ENCODE data around the gene AMER1.
"Not testable (repeated sequence)": the region's sequence is repeated elsewhere in the genome, so short reads cannot be mapped to it uniquely, and the experiment has no call there.

The AMER1 gene

GRCh38 chrX:64205441-64205734 lies at the start of gene AMER1:
Gene AMER1 (minus strand): TSS chrX:64205708. CDS start chrX:64193286, 12,422 bp downstream.
- DNase-seq = no peak

DNA sequence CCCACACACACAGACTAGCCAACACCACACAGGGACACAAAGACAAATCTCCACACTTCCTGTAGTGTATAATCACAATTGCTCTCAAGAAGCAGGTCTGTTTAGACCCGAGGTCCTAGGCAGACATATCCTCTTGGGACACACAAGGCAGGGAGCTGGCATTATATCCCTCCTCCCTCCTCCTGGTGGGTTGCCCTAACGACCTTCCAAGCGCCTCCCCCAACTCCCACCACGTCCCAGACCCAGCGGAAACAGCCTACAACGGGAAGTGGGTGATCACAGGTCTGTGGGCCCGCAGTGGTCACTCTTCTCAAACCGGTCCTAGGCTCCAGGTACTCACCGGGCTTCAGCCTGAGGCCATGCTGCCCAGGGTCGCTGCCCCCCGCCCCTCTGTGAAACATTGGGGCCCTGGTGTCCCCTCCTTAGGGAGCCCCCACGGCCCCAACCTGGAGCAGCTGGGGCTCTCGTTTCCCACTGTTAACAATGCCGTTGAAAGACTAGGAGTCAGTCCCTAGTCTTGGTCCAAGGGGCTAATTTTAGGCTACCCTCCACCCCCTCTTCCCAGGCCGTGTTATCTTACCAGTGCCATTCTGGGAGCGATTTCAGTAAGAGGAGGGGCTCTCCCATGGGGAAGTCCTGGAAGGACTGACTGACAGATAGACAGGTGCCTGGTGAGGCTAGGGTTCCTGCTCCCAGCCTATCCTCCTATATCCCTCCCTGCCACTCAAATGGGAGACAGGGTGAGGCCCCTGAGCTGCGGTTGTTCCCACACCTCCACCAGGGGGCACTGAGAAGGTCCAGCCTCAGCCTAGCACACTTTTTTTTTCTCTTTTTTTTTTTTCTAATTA lies 24.8 kb upstream of the AMER1 start, which contains the start of gene ASB12:
Gene ASB12 (minus strand): TSS at position 485 of the 848 bp plus-strand sequence. CDS start 4,957 bp downstream, outside the sequence.
- no peak for DNase-seq

GRCh38 chrX:64229154-64229553 lies 23.6 kb upstream of the AMER1 start:
- no peak for DNase-seq

DNA sequence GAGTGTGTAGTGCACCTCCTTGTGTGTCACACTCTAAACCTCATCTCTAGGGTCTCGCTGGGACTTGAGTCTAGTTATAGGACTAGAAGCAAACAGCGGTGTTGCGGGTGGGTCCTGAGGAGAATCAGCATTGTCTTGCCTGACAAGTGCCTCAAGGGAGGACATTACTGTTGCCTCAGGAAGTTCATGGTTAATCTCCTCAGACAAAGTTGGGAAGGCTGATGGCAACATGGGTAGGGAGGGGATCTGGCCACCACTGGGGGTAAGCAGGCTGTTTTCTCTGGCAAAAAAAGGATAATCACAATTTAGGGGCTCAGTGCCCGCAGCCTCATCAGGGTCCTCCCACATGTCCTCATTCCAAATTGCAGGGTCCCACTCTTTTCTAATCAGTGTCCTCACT lies 12.5 kb upstream of the AMER1 start:
- no peak for DNase-seq

DNA sequence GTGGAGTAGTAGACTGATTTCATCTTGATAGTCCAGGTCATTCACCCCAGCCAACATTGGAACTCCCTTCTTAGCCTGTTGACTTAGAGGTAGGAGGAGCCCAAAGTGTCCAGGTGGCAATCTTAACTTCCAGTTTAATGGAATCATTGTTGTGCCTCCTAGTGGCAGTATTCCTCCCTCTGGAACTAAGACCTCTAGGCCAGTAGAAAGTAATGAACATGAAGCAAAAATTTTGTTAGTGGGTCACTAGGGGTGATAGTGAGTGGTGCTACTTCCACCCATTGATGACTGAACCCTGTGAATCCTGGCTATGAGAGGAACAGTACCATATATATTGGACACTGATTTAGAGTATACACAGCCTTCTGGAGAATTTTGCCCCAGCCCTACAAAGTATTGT lies 8.5 kb upstream of the AMER1 start:
- not testable (repeated sequence) for DNase-seq

GRCh38 chrX:64206556-64207162 lies 1.2 kb upstream of the AMER1 start:
- no peak for DNase-seq

DNA sequence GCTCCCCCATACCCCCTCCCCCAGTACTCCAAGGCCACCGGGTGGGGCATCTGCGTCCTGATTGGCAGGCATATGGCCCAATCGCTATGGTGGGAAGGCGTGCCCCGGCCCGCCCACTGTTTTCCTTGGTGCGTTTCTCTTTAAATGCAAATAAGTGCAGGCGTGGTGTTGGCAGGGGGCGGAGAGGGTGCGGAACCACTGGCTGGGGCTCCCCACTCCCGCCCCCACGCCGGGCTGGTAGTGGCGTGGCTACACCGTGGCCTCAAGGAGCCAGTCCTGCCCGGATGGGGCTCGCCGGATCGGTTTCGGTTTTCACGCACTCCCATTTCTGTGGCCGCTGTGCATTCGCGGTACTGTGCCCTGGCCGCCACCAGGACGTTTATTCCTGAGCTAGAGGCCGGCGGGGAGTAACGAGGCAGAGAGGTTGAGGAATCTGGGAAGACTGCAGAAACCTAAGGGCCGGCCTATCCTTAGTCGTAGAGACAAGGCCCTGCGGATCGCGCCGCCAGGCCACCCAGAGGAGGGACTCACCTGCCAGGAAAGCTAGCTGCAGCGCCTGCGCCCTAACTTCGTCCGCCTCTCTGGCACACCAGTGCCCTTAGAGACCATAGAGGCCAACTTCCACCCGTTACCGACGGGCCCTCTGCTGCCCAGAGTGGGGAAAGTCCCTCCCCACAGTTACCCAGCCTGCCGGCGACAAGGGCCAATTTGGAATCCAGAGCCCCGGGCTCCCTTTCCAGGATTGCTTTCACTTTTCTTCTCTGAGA lies 410 bp upstream of the AMER1 start:
- peak; percentile 82 for DNase-seq

GRCh38 chrX:64204701-64205440 lies 637 bp downstream of the AMER1 start:
- peak; percentile 7 for DNase-seq

DNA sequence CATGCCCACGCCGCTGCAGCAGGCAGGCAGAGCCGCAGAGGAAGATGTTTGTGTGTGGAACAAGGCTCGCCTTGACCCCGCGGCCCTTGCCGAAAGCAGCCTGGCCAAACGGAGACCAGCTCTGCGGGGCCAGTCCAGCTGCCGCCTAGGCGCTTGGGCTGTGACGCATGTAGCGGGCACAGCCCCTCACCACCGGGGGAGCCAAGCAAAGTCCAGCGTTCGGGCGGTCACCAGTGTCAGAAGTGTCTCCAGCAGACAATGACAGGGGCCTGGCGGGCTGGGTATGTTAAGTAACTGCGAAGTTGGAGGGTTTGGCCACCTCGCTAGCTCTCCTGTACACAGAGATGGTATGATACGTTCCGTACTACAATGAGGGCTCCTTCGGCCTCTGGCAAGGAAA lies 1.3 kb downstream of the AMER1 start:
- DNase-seq = no peak

DNA sequence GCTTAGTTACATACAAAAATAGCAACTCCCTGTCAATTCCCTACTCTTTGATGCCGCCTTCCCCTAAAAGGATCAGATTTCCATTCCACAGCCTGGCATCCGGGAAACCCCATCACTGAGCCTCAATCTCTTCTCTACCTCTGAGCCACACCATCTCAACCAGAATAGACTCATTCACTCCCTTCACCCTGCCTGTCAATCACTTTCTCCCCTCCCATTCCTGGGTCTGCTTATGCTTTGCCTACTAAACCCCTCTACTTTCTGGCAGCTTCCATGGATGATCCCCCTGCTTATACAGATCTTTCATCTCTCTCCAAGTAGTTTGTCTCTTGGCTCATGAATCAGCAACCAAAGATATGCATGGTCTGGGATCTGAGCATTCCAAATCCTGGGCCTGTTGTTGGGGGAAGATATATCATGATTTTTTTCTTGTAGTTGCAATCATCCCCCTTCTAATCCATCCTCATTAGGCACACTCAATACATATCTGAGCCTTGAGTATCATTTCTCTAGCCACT lies 2.6 kb downstream of the AMER1 start:
- DNase-seq = no peak

- DNase-seq = no peak
These were observed 7.5 kb downstream of the AMER1 start for GRCh38 chrX:64198036-64198435.

DNA sequence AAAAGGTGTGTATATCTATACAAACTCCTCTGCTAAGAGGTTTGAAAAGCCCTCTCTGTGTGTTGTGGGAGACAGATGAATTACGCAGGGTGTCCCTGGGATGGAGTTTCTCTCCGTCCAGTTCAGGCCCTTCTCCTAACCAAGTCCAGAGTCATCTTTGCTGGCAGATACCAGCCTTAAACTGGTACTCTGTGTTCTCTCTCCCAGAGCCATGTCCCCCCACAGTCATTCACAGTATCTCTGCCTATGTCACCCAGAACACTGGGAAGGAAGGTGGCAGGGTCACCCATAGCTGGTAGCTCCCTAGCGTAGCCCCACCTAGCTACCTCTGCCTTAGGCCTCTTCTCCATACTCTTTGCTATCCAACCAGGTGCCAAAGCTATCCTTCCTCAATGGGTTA lies 8.9 kb downstream of the AMER1 start:
- no peak for DNase-seq

DNA sequence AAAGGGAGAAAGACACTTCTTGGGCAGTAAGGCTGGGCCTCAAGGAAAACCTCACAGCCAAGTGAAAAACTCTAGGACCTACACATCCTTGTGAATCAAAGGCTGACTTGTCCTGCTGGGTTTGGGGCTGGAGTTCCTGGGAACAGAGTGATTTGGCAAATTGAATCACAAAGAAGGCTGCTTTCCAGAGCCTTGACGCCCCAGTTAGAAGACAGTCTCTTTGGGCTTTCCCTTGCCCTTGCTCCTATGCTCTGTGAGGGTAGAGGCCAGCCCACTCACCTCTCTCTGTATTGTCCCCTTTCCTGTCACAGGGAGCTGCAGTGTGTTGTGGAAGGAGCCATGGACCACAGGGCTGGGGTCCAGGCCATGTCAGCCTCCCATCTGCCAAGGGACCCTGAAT lies 9.6 kb downstream of the AMER1 start:
- DNase-seq = no peak

- no peak for DNase-seq
These were observed 12.8 kb downstream of the AMER1 start for GRCh38 chrX:64192673-64193072.

DNA sequence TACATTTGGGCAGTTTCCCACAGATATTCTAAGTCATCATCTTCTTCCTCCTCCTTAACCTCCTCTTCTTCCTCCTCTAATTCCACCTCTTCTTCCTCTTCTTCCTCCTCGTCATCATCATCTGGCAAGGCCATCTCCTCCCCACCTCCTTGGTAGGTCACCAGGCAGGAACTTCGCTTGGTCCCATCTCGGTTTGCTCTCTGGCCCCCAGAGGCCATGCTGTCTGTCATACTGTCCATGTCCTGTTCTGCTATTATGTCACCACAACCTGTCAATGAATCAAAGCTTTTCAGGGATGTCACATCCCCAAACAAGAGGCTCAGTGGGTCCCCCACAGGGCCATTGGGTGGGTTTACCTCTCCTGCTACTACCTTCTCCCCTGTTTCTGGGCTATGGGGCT lies 13.5 kb downstream of the AMER1 start:
- DNase-seq = no peak

DNA sequence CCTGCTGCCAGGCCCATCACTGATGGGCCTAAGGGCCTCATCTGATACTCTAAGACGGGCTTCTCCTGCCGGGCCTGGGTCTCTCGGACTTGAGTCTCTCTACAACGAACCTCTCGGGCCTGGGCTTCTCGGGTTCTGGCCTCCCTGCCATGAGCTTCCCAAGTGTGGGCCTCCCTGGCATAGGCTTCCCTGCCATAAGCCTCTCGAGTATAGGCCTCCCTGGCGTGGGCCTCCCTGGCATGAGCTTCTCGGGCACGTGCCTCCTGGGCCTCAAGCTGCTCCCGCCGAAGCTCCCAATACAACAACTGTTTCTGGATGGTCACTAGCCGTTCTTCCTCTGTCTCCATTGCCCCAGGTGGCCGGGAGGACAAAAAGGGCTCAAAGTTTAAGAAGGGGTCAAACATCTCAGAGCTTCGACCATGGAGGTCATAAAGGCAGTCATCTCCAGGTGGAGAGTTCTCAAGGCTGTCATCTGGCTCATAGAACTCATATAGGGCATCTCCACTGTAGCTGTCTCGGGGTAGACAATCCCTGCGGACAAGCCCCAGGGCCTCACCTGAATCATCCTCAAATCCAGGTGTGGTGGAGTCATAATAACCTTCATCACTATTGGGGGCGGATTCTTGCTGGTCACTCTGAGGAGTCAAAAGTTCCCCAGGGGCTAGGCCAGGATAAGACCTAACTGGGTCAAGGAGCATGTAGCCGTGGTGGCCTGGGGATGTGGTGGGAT lies 14.1 kb downstream of the AMER1 start:
- no peak for DNase-seq

DNA sequence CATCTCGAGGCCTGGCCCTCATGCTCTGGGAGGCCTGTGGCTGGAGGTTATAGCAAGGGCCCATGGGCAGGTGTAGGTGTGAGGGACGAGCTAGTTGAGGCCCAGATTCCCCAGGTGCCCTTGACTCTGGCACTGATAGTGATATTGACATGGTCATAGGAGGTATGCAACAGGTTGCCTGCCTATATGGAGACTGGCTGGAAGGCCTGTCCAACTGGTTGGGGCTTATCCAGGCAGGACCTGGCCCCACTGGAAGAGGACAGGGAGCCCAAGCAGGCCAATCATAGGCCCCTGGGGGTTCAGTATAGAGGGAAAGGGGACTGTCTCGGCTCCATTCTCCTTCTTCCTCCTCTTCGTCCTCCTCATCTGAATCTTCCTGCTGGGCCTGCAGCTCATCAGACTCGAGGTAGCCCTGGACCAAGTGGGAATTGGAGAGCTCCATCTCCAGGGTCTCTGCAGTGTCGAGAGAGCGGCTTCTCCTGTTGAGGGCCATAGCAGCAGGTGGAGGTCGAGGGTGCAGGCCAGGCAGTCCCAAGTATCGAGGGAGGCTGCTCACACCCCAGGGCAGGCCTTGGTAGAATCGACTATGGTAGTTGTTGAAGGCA lies 15.3 kb downstream of the AMER1 start:
- no peak for DNase-seq

DNA sequence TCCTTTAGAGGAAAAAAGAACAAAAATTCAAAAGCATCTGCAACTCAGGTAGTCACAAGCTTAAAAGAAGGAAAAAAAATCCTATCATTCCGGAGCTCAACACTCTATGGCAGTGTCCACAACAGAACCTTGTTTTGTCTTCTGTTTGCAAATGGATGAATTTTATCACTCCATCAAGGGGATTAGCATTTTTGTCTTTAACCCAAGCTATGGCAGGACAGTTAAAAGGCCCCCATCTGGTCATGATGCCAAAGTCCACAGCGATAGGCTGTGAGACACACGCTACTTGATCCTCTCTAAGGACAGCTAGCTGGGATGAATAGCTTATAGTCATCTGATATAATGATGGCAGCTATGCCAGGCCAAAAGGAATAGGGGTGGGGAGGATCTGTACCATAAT lies 16.6 kb downstream of the AMER1 start:
- no peak for DNase-seq

DNA sequence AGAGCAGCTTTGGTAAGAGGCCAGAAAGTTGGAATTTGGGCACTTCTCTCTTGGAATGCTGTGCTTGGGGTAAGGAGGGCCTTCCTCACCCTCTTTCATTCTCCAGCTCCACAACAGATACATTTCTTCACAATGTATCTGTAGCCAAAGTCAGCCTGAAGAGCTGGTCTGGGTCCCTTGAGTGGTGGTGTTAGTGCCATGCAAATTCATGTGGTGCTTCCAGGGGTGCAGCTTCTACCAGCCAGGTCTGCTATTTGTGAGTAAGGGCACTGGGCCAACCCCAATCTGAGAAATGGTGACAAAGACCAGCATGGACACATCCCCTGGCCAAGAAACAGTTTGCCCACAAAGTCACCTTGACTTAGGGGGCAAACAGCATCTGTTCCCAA lies 17.8 kb downstream of the AMER1 start:
- no peak for DNase-seq

DNA sequence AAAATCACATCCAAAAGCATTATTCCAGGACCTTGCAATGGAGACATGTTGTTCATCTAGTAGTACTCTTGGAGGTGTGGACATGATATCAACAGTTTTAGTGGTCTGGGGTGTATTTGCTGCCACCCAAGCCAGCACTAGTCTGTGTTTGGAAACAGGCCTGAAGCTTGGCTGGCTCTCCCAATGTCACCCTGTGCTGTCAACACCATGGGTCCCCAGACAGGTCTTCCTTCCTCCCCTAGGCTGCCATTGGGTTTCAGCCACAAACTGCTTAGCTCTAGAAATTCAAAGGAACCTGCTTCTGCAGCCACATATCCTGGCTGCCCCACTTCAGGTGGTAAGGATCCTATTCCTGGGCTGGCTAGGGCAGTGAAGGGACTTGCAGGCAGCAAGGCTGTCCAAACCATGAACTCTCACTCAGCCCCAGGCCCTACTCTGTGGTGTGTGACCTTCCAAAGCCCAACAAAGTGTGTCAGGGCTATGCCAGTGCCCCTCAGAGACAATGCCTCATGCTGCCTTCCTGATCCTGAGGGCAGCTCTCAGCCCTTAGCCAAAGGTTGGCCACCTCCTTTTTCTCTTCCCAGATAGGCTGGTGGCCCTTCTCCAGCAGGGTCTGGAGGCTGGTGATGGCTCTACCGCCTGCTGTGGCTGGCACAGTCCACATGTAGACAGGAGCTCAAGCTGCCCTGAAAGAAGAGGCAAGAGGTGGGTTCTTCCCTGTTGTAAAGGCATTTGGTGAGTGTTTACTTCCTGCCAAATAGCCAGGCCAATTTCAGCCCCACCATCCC lies 18.3 kb downstream of the AMER1 start:
- DNase-seq = no peak

GRCh38 chrX:64184396-64184795 lies 21.1 kb downstream of the AMER1 start:
- no peak for DNase-seq
